Hepatocyte (in vitro differentiated cells): ENCODE measurements around the gene PPM1L.

Experiments used
- CTCF ChIP-seq: fragments of 200-600 bp; sonication (generic); IDR thresholded peaks from 2 replicates; pipeline ENCODE4 v1.5.1; 2016; ENCODE audit warnings: antibody characterized with exemption, mild to moderate bottlenecking; ENCODE audit not compliant: poor library complexity
- EZH2 ChIP-seq: fragments of 200-600 bp; sonication (generic); IDR thresholded peaks from 2 replicates; pipeline ENCODE4 v1.6.1; 2016; ENCODE audit warnings: antibody characterized with exemption, mild to moderate bottlenecking, borderline replicate concordance
- EZH2phosphoT487 ChIP-seq: fragments of 200-600 bp; sonication (generic); IDR thresholded peaks from one replicate; pipeline ENCODE4 v1.6.1; 2018; ENCODE audit warnings: antibody characterized with exemption, mild to moderate bottlenecking, low read depth, moderate library complexity; ENCODE audit not compliant: unreplicated experiment, severe bottlenecking

DNA sequence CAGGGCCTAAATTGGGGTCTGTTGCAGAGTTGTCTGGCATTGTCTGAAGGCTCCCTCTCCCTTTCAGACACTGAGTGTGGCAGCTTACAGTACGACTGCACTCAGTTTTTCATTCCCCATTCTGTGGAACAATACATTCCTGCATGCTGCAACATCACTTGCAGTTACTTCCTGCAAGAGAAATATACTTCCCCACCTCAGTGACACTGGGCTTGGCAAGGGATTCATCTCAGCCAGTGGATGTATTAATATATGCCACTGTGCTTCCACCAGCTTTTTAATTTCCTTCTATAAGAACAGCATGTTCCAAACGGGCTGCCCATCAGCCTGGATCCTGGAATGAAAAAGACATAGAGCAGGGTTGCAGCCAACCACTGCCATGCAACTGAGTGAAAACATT is 326.0 kb downstream of the PPM1L start:
- TF ChIP-seq EZH2phosphoT487: no peak
- TF ChIP-seq CTCF: no peak
- TF ChIP-seq EZH2: no peak
